ENCODE data around the gene EML4. TPM values are rescaled to one million over a fixed set of nuclear protein-coding genes. Genes with fewer than 3 reads are reported as not detected.

EML4 gene
- polyA plus RNA-seq, 1 of the 3 experiments (the other 2 are of a cell fraction) = 35.0 TPM

GRCh38 chr2:42218712-42219111 lies 49.6 kb downstream of the EML4 start:
- no peak overlapping the region for H2AFZ ChIP-seq (ENCODE audit: low read depth)
- ChIA-PET CTCF (interaction anchor here (1.0 to 1.2 kb wide), 2 partner anchors 9 to 122 kb away, joined by 3 to 4 read pairs; no protein-coding TSS in a partner anchor), POLR2A (no interaction called here)
- no peak overlapping the region for H3K4me3 ChIP-seq (ENCODE audit: low read depth in 2 of 2, low read length in 1 of 2)
- no peaks in the 10 kb centered on the region for H3K27me3 ChIP-seq (ENCODE audit: insufficient read depth)
- H3K9me3 ChIP-seq = no peaks in the 10 kb centered on the region
- H4K20me1 ChIP-seq (ENCODE audit: insufficient read depth) = peaks cover 3% of the 10 kb centered on the region; the same call in 1 of the 2 replicates
- TF ChIP-seq USF2 (IDR thresholded peaks at IDR 0.05; ENCODE audit: borderline replicate concordance, low read depth, low read length) = no peak
- no peak for TF ChIP-seq FOXM1 (IDR thresholded peaks at IDR 0.05; ENCODE audit: low read depth)
- TF ChIP-seq CHD2 (IDR thresholded peaks at IDR 0.05; ENCODE audit: low read length, partially characterized antibody) = no peak
- no peak for TF ChIP-seq RAD21 (IDR thresholded peaks at IDR 0.05; ENCODE audit: low read length)
- TF ChIP-seq ELF1 (IDR thresholded peaks at IDR 0.05) = no peak
- no peak for TF ChIP-seq CTCF (IDR thresholded peaks at IDR 0.05)
- no peak for TF ChIP-seq GABPA (IDR thresholded peaks at IDR 0.05; ENCODE audit: low read depth)
- no peak for TF ChIP-seq RXRA (IDR thresholded peaks at IDR 0.05; ENCODE audit: borderline replicate concordance, low read depth)
- TF ChIP-seq RFX5 (IDR thresholded peaks at IDR 0.05; ENCODE audit: low read length) = no peak
- no peak for TF ChIP-seq EP300 (IDR thresholded peaks at IDR 0.05; ENCODE audit: borderline replicate concordance in 1 of 2, low read depth in 1 of 2, low read length in 1 of 2)
- no peak for TF ChIP-seq ZBTB33 (IDR thresholded peaks at IDR 0.05; ENCODE audit: borderline replicate concordance, low read depth)
- no peak for TF ChIP-seq TAF1 (IDR thresholded peaks at IDR 0.05; ENCODE audit: borderline replicate concordance, low read depth, low read length)
- TF ChIP-seq USF1 (IDR thresholded peaks at IDR 0.05; ENCODE audit: borderline replicate concordance, low read depth) = no peak
- no peak for TF ChIP-seq IRF3 (IDR thresholded peaks at IDR 0.05; ENCODE audit: low read depth, low read length)
- H3K36me3 ChIP-seq (replicated peaks in 1 of 2; ENCODE audit: control insufficient read depth in 1 of 2, insufficient read depth in 2 of 2, low read length in 1 of 2) = peaks cover 0 to 3% of the 10 kb centered on the region in 2 experiments
- no peak for DNase-seq
- peaks cover 2 to 13% of the 10 kb centered on the region in 2 experiments; a peak in 3 of 4 replicates for H3K4me1 ChIP-seq (ENCODE audit: control insufficient read depth in 1 of 2, insufficient read depth in 2 of 2, low read depth in 1 of 2, low read length in 1 of 2)
- H3K9ac ChIP-seq = no peak overlapping the region
- no peak overlapping the region for H3K27ac ChIP-seq (ENCODE audit: low read depth in 2 of 2, low read length in 1 of 2)
- H3K79me2 ChIP-seq (ENCODE audit: insufficient read depth) = peaks cover 73% of the 10 kb centered on the region
- no peak overlapping the region for H3K4me2 ChIP-seq
- H3K9me2 ChIP-seq = no peaks in the 10 kb centered on the region
- peaks cover 7% of the 10 kb centered on the region for H3F3A ChIP-seq (replicated peaks; ENCODE audit: insufficient read depth)
- WGBS (ENCODE audit: low lambda C conversion rate) = 96% methylated on average over 3 of the region's 3 CpGs

All from SK-N-SH (cell line).